ENCODE results near the gene ALOX15B. TPM values are rescaled to one million over a fixed set of nuclear protein-coding genes. Genes with fewer than 3 reads are reported as not detected.

Gene ALOX15B
- total and polyA plus RNA-seq, 2 of the 13 experiments (the other 11 are each of a cell fraction or from before 2014, with no cell fraction given), result not detected

DNA sequence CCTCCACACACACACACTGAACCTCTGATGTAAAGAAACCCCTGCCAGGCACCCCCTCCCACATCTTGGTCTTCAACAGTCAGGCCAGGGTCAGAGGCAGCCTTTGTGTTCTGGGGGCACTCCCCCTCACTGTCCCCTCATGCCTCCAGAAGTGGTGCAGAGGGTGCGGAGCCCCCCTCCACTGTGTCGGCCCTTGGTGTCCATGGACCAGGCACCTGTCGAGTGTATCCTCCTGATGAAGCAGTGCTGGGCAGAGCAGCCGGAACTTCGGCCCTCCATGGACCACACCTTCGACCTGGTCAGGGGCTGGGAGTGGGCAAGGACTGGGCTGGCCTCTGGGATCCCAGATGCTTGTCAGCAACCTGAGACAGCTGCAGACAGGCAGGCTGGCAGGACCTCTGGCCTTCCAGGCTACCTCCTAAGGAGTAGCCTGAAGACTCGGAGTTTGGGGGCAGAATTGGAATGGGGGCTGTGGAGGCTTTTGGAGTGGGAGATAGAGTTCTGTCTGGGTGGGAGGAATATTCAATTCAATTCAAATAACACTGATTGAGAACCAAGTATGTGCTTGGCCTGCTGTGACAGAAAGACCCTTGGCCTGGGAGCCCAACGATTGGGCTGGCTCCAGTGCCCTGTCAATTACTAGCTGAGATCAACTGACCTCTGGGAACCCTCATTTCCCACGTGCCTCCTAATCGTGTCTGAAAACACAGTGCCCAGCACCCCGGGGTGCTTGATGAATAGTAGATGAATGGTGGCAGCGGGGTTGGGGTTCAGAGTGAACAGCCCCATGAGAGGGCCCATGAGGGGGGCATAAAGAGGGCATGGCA lies 24.9 kb upstream of the ALOX15B start:
- in situ Hi-C loops (cut with HindIII; ENCODE audit: extremely low pct_ligation_motif_present, low pct_unique_long_range_greater_than_20kb), result no loop called here
- peaks cover 19% of the 10 kb centered on the region for H3K4me1 ChIP-seq (ENCODE audit: insufficient read depth, low read length)
- H3K79me2 ChIP-seq (ENCODE audit: insufficient read depth, low read length), result no peaks in the 10 kb centered on the region
- H3K9me3 ChIP-seq (ENCODE audit: low read length), result no peaks in the 10 kb centered on the region
- H3K9ac ChIP-seq (ENCODE audit: insufficient read depth, low read depth, low read length), result no peak overlapping the region
- no peak for DNase-seq (ENCODE audit: low spot score)
- 73% methylated on average over 3 of the region's 12 CpGs for WGBS (ENCODE audit: low lambda C conversion rate)
- no peaks in the 10 kb centered on the region for H4K20me1 ChIP-seq (ENCODE audit: insufficient read depth, low read length)
- intact Hi-C loops (cut with micrococcal nuclease; ENCODE audit: unreplicated experiment), result no loop called here
- ChIA-PET CTCF (ENCODE audit: low intra/inter-chr PET ratio, low total read pairs) (no interaction called here), POLR2A (no interaction called here)
- no TSS peak for BruUV-seq (replicated peaks)
- no peak overlapping the region for H3K27ac ChIP-seq (ENCODE audit: extremely low read length, insufficient read depth, low read length)
- H3K27me3 ChIP-seq (ENCODE audit: control insufficient read depth in 1 of 2, insufficient read depth in 2 of 2, low read length in 2 of 2), result peaks cover 1 to 55% of the 10 kb centered on the region in 2 experiments; a peak in 4 of 5 replicates
- no peaks in the 10 kb centered on the region for H3K36me3 ChIP-seq (replicated peaks in 1 of 2; ENCODE audit: control insufficient read depth in 1 of 2, insufficient read depth in 2 of 2, low read length in 2 of 2)
- no peak overlapping the region for H3K4me3 ChIP-seq (replicated peaks in 1 of 3; ENCODE audit: insufficient read depth in 1 of 3, low read depth in 2 of 3, low read length in 3 of 3)
- no peak overlapping the region for H2AFZ ChIP-seq (ENCODE audit: low read length)
- no peak for FAIRE-seq
- no peak overlapping the region for H3K4me2 ChIP-seq (ENCODE audit: low read depth, low read length)
- no peak for ATAC-seq
- TF ChIP-seq ZNF121 (CRISPR knock-in tag; IDR thresholded peaks at IDR 0.05), result no peak
- no peak for TF ChIP-seq ZNF430 (CRISPR knock-in tag; IDR thresholded peaks at IDR 0.05)
- no peak for TF ChIP-seq YEATS2 (CRISPR knock-in tag; IDR thresholded peaks at IDR 0.05; ENCODE audit: borderline replicate concordance)
- TF ChIP-seq CEBPB (IDR thresholded peaks at IDR 0.05; ENCODE audit: borderline replicate concordance, low read depth, low read length), result no peak
- no peak for TF ChIP-seq GZF1 (CRISPR knock-in tag; IDR thresholded peaks at IDR 0.05)
- no peak for TF ChIP-seq JUN (CRISPR knock-in tag; IDR thresholded peaks at IDR 0.05)
- TF ChIP-seq, protein P1, sequence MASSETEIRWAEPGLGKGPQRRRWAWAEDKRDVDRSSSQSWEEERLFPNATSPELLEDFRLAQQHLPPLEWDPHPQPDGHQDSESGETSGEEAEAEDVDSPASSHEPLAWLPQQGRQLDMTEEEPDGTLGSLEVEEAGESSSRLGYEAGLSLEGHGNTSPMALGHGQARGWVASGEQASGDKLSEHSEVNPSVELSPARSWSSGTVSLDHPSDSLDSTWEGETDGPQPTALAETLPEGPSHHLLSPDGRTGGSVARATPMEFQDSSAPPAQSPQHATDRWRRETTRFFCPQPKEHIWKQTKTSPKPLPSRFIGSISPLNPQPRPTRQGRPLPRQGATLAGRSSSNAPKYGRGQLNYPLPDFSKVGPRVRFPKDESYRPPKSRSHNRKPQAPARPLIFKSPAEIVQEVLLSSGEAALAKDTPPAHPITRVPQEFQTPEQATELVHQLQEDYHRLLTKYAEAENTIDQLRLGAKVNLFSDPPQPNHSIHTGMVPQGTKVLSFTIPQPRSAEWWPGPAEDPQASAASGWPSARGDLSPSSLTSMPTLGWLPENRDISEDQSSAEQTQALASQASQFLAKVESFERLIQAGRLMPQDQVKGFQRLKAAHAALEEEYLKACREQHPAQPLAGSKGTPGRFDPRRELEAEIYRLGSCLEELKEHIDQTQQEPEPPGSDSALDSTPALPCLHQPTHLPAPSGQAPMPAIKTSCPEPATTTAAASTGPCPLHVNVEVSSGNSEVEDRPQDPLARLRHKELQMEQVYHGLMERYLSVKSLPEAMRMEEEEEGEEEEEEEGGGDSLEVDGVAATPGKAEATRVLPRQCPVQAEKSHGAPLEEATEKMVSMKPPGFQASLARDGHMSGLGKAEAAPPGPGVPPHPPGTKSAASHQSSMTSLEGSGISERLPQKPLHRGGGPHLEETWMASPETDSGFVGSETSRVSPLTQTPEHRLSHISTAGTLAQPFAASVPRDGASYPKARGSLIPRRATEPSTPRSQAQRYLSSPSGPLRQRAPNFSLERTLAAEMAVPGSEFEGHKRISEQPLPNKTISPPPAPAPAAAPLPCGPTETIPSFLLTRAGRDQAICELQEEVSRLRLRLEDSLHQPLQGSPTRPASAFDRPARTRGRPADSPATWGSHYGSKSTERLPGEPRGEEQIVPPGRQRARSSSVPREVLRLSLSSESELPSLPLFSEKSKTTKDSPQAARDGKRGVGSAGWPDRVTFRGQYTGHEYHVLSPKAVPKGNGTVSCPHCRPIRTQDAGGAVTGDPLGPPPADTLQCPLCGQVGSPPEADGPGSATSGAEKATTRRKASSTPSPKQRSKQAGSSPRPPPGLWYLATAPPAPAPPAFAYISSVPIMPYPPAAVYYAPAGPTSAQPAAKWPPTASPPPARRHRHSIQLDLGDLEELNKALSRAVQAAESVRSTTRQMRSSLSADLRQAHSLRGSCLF (CRISPR knock-in tag; IDR thresholded peaks at IDR 0.05; ENCODE audit: borderline replicate concordance), result no peak
- no peak for TF ChIP-seq HNRNPLL (IDR thresholded peaks at IDR 0.05; ENCODE audit: low read depth, low read length, poor library complexity, severe bottlenecking)
- no peak for TF ChIP-seq NONO (IDR thresholded peaks at IDR 0.05)
- no peak for TF ChIP-seq NONO (CRISPR knock-in tag; conservative IDR thresholded peaks at IDR 0.05)
- no peak for TF ChIP-seq ZNF335 (CRISPR knock-in tag; IDR thresholded peaks at IDR 0.05)
- no peak for TF ChIP-seq NFYB (CRISPR knock-in tag; IDR thresholded peaks at IDR 0.05)
- TF ChIP-seq, protein P2, sequence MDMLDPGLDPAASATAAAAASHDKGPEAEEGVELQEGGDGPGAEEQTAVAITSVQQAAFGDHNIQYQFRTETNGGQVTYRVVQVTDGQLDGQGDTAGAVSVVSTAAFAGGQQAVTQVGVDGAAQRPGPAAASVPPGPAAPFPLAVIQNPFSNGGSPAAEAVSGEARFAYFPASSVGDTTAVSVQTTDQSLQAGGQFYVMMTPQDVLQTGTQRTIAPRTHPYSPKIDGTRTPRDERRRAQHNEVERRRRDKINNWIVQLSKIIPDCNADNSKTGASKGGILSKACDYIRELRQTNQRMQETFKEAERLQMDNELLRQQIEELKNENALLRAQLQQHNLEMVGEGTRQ (IDR thresholded peaks at IDR 0.05; ENCODE audit: low read depth, low read length), result no peak
- TF ChIP-seq, protein P2 (CRISPR knock-in tag; IDR thresholded peaks at IDR 0.05; ENCODE audit: borderline replicate concordance), result no peak
- no peak for TF ChIP-seq HNRNPUL1 (IDR thresholded peaks at IDR 0.05; ENCODE audit: low read depth, low read length)
- no peak for TF ChIP-seq ZNF792 (CRISPR knock-in tag; IDR thresholded peaks at IDR 0.05)
- TF ChIP-seq, protein P3, sequence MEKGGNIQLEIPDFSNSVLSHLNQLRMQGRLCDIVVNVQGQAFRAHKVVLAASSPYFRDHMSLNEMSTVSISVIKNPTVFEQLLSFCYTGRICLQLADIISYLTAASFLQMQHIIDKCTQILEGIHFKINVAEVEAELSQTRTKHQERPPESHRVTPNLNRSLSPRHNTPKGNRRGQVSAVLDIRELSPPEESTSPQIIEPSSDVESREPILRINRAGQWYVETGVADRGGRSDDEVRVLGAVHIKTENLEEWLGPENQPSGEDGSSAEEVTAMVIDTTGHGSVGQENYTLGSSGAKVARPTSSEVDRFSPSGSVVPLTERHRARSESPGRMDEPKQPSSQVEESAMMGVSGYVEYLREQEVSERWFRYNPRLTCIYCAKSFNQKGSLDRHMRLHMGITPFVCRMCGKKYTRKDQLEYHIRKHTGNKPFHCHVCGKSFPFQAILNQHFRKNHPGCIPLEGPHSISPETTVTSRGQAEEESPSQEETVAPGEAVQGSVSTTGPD (CRISPR knock-in tag; IDR thresholded peaks at IDR 0.05), result no peak
